GM12865 (cell line): Measurements from ENCODE around the gene TUNAR.

Source experiments
- DNase-seq: peaks from one replicate; pipeline ENCODE4 v3.0.0; 2010; ENCODE audit warnings: low read depth
- H3K4me3 ChIP-seq: 2 replicates; pipeline ENCODE4 v1.5.1; 2011; ENCODE audit warnings: mild to moderate bottlenecking, low read depth, low read length, control low read depth
- TF ChIP-seq, protein P1 (sequence below): IDR thresholded peaks from 2 replicates; pipeline ENCODE4 v1.5.1; 2011; ENCODE audit warnings: low read length, control low read depth, low read depth, inconsistent platforms; ENCODE audit not compliant: insufficient read depth; ENCODE audit errors: missing control alignments

TUNAR gene

DNA sequence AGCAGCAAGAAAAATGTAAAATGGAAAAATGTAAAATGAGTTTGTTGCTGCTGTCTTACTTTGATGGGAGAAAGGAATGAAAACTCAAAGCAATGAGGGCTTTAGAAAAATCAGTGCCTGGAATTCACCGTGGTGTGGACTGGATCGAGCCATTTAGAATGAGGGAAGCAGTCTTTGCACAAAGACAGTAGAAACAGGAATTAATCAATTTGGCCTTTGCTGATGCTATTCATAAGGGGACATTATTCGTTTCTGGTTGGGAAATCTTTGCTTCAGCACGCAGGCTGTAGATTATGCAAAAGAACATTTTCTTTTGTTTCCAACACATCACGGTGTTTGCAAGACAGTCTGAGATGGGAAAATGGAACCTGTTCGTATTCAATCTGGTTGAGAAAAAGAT lies 6.9 kb upstream of the TUNAR start:
- TF ChIP-seq, protein P1, sequence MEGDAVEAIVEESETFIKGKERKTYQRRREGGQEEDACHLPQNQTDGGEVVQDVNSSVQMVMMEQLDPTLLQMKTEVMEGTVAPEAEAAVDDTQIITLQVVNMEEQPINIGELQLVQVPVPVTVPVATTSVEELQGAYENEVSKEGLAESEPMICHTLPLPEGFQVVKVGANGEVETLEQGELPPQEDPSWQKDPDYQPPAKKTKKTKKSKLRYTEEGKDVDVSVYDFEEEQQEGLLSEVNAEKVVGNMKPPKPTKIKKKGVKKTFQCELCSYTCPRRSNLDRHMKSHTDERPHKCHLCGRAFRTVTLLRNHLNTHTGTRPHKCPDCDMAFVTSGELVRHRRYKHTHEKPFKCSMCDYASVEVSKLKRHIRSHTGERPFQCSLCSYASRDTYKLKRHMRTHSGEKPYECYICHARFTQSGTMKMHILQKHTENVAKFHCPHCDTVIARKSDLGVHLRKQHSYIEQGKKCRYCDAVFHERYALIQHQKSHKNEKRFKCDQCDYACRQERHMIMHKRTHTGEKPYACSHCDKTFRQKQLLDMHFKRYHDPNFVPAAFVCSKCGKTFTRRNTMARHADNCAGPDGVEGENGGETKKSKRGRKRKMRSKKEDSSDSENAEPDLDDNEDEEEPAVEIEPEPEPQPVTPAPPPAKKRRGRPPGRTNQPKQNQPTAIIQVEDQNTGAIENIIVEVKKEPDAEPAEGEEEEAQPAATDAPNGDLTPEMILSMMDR: no peak
- DNase-seq: no peak

DNA sequence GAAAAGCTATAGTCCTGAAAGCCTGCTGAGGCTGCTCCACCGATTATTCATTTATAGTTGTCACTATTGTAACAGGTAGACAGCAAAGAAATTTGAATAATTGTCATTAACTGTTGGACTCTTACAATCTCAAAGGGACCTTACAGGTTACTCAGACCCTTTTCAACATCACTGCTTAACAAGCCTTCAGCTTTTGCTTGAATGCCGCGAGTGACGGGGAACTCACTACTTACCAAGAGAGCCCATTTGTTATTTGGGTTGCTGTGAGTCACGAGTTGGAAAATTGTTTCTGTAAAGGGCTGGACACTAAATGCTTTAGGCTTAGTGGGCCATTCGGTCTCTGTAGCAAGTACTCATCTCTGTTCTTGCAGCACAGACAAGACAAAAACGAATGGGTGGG lies 5.9 kb upstream of the TUNAR start:
- no peak overlapping the region for H3K4me3 ChIP-seq
- TF ChIP-seq, protein P1: no peak
- DNase-seq: no peak

More for the DNA sequence above, 6.9 kb upstream of the TUNAR start:
- H3K4me3 ChIP-seq: no peak overlapping the region

DNA sequence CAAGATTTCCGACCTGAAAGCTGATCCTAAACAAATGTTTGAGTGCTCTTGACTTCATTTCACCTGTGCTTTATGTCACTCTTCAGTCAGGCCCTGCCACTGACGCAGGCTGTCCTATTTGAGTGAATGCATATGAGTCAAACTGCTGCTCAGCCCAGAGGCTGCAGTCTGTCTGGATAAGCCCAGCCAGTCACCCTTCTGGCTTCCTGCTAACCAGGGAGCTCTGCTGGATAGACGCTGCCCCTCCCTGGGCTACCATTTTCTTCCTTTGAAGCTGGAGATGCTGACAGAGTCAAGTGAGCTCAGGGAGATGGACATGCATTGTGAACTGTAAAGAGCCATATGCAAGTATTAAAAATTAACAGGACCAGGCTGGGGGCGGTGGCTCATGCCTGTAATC lies 5.1 kb upstream of the TUNAR start:
- TF ChIP-seq, protein P1: no peak
- no peak for DNase-seq
- no peak overlapping the region for H3K4me3 ChIP-seq

DNA sequence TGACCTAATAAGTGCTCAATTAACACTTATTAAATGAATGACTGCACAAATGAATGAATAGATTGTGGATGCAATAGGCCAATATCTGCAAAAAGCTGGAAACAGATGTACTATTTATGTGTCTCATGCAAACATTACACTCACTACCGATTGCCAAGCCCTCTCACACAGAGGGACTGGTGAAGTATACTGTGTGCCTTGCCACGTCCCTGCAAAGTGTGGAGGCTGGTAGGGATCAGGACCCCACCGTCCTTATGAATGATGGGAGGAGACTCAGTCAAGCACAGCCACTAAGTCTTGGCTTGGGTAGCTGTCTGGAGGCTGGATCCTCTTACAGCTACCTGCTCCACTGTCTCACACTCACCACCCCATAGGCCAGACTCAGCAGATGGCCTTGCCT lies 3.9 kb upstream of the TUNAR start:
- DNase-seq: no peak
- TF ChIP-seq, protein P1: no peak
- H3K4me3 ChIP-seq: no peak overlapping the region

DNA sequence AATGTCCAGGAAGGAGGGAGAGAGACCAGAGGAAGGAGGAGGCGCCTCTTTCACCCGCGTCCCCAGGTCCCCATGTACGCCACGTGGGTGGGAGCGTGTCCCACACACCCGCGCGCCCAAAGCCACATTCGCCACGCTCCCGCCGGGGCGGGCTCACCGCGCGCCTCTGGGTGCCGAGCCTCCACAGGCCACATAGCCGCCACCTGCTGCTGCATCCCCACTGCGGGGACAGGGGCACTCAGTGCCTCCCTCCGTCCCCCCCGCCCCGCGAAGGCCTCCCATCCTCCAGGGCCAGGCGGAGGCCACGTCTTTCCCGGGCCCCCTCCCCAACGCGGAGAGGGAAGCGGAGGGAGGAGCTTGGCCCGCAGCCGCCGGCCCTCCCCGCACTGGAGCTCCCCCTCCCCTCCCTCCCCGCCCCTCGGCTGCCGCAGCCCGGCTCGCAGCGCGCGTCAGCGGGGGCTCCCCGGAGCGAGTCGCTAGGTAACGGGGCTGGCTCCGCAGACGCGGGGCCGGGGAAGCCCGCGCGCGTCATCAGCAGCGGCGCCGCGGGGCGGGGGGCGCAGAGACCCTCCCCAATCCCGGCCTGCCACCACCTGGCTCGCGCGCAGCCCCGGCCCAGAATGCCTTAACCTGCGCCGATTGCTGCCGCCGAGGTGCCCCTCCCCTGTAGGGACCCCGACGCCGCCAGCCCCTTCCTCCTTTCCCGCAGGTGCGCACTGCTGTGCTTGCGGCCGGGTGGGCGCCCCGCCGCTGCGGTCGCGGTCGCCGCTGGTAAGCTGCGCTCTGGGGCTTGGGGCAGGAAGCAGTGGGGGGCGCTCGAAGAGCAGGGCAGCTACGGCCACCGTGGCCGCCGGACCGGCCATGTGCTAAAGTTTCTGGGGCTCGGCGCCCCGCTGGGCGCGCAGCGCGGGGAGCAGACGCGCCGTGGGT lies 536 bp upstream of the TUNAR start:
- TF ChIP-seq, protein P1: no peak
- no peak for DNase-seq
- no peak overlapping the region for H3K4me3 ChIP-seq

DNA sequence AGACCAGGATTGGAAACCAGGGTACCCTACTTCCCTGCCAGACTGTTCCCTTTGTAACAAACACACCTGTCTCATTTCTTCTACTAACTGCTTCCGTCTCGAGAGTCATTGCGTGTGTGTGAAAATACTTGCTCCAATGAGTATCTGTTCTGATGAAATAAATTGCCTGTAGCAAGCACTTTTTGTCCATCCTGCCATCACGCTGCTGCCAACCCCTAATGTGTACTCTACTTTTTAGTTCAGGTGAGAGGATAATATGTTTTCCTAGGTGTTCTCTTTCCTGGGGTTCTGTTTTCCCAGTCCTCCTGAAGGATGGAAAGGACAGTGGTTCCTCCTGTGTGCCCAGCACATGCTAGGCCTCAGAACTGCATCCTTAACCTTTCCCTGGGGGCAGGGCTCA lies 1.0 kb downstream of the TUNAR start:
- TF ChIP-seq, protein P1: no peak
- no peak for DNase-seq
- no peak overlapping the region for H3K4me3 ChIP-seq

DNA sequence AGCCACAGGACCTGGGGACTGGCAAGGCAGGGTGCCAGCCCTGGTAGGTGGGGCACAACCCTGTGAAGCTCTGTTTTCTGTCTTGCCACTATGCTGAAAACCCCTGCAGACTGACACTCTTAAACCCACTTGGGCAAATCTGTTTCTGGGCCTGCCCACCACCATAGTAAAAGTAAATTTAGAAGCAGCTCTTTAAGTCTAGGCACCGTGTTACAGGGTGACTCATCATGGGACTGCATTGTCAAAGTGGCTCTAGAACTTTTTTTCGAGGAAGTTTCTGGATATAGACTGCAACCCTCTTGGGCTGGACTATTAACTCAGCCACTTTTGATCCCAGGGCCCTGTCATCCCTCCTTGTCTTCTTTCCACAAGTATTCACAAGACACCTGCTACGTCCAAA lies 7.7 kb downstream of the TUNAR start:
- DNase-seq: no peak
- TF ChIP-seq, protein P1: no peak
- no peak overlapping the region for H3K4me3 ChIP-seq
